Measurements from ENCODE around the gene SYNGR2.

GRCh38 chr17:78144736-78145641 is 23.4 kb upstream of the SYNGR2 start:
- TF ChIP-seq EP300 (IDR thresholded peaks at IDR 0.05) = no peak
- no peak for TF ChIP-seq CTCF (IDR thresholded peaks at IDR 0.05)
- no peak for TF ChIP-seq POLR2A (IDR thresholded peaks at IDR 0.05; ENCODE audit: low read depth)
- TF ChIP-seq POLR2AphosphoS5 (IDR thresholded peaks at IDR 0.05) = no peak
